Naive thymus-derived CD8-positive, alpha-beta T cell (primary cell): Measurements from ENCODE around the gene SORT1. TPM values are rescaled to one million over a fixed set of nuclear protein-coding genes. Genes with fewer than 3 reads are reported as not detected.
A peak's percentile ranks its signal among the peaks of the same experiment; 100 is the strongest.
"Not testable (repeated sequence)": the region's sequence is repeated elsewhere in the genome, so short reads cannot be mapped to it uniquely, and the experiment has no call there.

Experiments
- ATAC-seq, 2 donors: fragments of 150-1000 bp; cut with Tn5 transposase in 1 of 2; sonication (Bioruptor Pico), chemical (Tn5 transposase) in 1 of 2; 1 replicate in 1 of 2; 2 replicates in 1 of 2; pipeline ENCODE4 v1.10.0; 2021; ENCODE audit warnings: mild to moderate bottlenecking in 2 of 2, moderate library complexity in 2 of 2
- POLR2A ChIA-PET: fragments of 350-600 bp; sonication (Branson Sonifier 250); formaldehyde crosslinking; loops from one replicate; lab custom pipeline; 2021; ENCODE audit warnings: antibody characterized with exemption; lab: Charles Lee
- DNase-seq, 10 donors: peaks; one replicate each; pipeline versions ENCODE4 v3.0.0 to v3.0.0-alpha.2; 2020 to 2022
- H3K27ac Mint-ChIP-seq, 10 donors: one replicate each; pipeline ENCODE4 v1.8.0; 2020 to 2022; ENCODE audit warnings: mild to moderate bottlenecking in 10 of 10, mixed read lengths in 10 of 10, moderate library complexity in 4 of 10, inconsistent platforms in 1 of 10
- H3K27me3 Mint-ChIP-seq, 5 donors: one replicate each; pipeline ENCODE4 v1.8.0; 2021 to 2022; ENCODE audit warnings: mixed read lengths in 5 of 5
- H3K36me3 Mint-ChIP-seq, 3 donors: one replicate each; pipeline ENCODE4 v1.8.0; 2020 to 2022; ENCODE audit warnings: mixed read lengths in 3 of 3, mild to moderate bottlenecking in 2 of 3, inconsistent platforms in 1 of 3
- H3K4me1 Mint-ChIP-seq, 4 donors: one replicate each; pipeline ENCODE4 v1.8.0; 2021 to 2022; ENCODE audit warnings: mixed read lengths in 4 of 4
- H3K4me3 Mint-ChIP-seq, 10 donors: one replicate each; pipeline ENCODE4 v1.8.0; 2020 to 2022; ENCODE audit warnings: mild to moderate bottlenecking in 10 of 10, mixed read lengths in 10 of 10, moderate library complexity in 6 of 10, inconsistent platforms in 1 of 10
- H3K9me3 Mint-ChIP-seq, 9 donors: one replicate each; pipeline ENCODE4 v1.8.0; 2020 to 2022; ENCODE audit warnings: mixed read lengths in 9 of 9, mild to moderate bottlenecking in 3 of 9, inconsistent platforms in 1 of 9, moderate library complexity in 1 of 9
- polyA plus RNA-seq, 3 donors: library from polyadenylated mRNA; unstranded; fragments of 300-500 nt; fragmentation: Illumina TruSeq; gene quantifications; one replicate each; pipeline ENCODE4 v1.2.3, GENCODE V29; 2021
- total RNA-seq, 8 experiments: library from RNA in 2 of 8; stranded (reverse) in 2 of 8; gene quantifications; one replicate each; pipeline ENCODE4 v1.2.3 and lab custom pipeline; 2021 to 2026

SORT1 gene
- total RNA-seq (1 to 10 TPM; 2.2 to 2.5 TPM), polyA plus RNA-seq (1 to 10 TPM in 2 of 3 donors, under 1 TPM in 1; 0.43 to 1.6 (median 1.2) TPM), total RNA-seq (lab: John Stamatoyannopoulos, UW) (2.0 to 15.5 (median 4.1) reads per million in 6 experiments)

GRCh38 chr1:109397581-109398342, at the start of gene SORT1:
Gene SORT1, minus strand, starts transcription at chr1:109397918. Its CDS starts 26 bp downstream, at chr1:109397892.
- peaks cover 0 to 22% (median 0%) of the 10 kb centered on the region in 3 donors for H3K36me3 Mint-ChIP-seq

GRCh38 chr1:109445949-109446695, 48.4 kb upstream of the SORT1 start:
- H3K36me3 Mint-ChIP-seq, POLR2A ChIA-PET, H3K27ac Mint-ChIP-seq, H3K9me3 Mint-ChIP-seq, H3K4me1 Mint-ChIP-seq, H3K4me3 Mint-ChIP-seq, ATAC-seq, DNase-seq: not testable (repeated sequence)
- peaks cover 8 to 39% (median 23%) of the 10 kb centered on the region in 5 donors for H3K27me3 Mint-ChIP-seq

More at GRCh38 chr1:109397581-109398342, at the start of gene SORT1:
- peaks cover 18 to 41% (median 28%) of the 10 kb centered on the region in 5 donors for H3K27me3 Mint-ChIP-seq
- peak; percentile 97 to 99 for ATAC-seq
- DNase-seq = peak; percentile 46 to 86 (median 71)
- H3K9me3 Mint-ChIP-seq = no peaks in the 10 kb centered on the region
- peaks cover 5 to 27% (median 18%) of the 10 kb centered on the region in 4 donors for H3K4me1 Mint-ChIP-seq
- POLR2A ChIA-PET = interaction anchor here (0.6 to 2.3 kb wide), 7 partner anchors 12 to 184 kb away, joined by 3 to 11 read pairs (median 5); partner anchors contain the start of genes PSMA5, PSRC1 and SARS1
- H3K4me3 Mint-ChIP-seq = peak within 1 kb of the TSS; percentile 81 to 93 (median 90)
- H3K27ac Mint-ChIP-seq = peak within 1 kb of the TSS in 6 of 10 donors; percentile 9 to 82 (median 62)

- POLR2A ChIA-PET = no interaction called here
- ATAC-seq (no peak), DNase-seq (no peak)
- H3K9me3 Mint-ChIP-seq = no peaks in the 10 kb centered on the region
- no peaks in the 10 kb centered on the region for H3K4me1 Mint-ChIP-seq
- H3K27me3 Mint-ChIP-seq = peaks cover 5 to 21% (median 19%) of the 10 kb centered on the region in 5 donors
- H3K36me3 Mint-ChIP-seq = no peaks in the 10 kb centered on the region
- no peak overlapping the region for H3K4me3 Mint-ChIP-seq
- no peak overlapping the region for H3K27ac Mint-ChIP-seq
Observed at GRCh38 chr1:109444346-109444745, 46.6 kb upstream of the SORT1 start.

- H3K4me1 Mint-ChIP-seq = no peaks in the 10 kb centered on the region
- no peaks in the 10 kb centered on the region for H3K9me3 Mint-ChIP-seq
- no peak overlapping the region for H3K4me3 Mint-ChIP-seq
- no peaks in the 10 kb centered on the region for H3K36me3 Mint-ChIP-seq
- peaks cover 5 to 19% (median 18%) of the 10 kb centered on the region in 5 donors for H3K27me3 Mint-ChIP-seq
- H3K27ac Mint-ChIP-seq = no peak overlapping the region
- POLR2A ChIA-PET = no interaction called here
- ATAC-seq = no peak
- DNase-seq = no peak
Observed at GRCh38 chr1:109443476-109443875, 45.8 kb upstream of the SORT1 start.

- no peak for DNase-seq
- H3K36me3 Mint-ChIP-seq = no peaks in the 10 kb centered on the region
- H3K27me3 Mint-ChIP-seq = peaks cover 5 to 15% (median 9%) of the 10 kb centered on the region in 5 donors
- no peak overlapping the region for H3K27ac Mint-ChIP-seq
- H3K4me3 Mint-ChIP-seq = no peak overlapping the region
- POLR2A ChIA-PET = no interaction called here
- no peak for ATAC-seq
- no peaks in the 10 kb centered on the region for H3K4me1 Mint-ChIP-seq
- H3K9me3 Mint-ChIP-seq = no peaks in the 10 kb centered on the region
Observed at GRCh38 chr1:109441069-109441468, 43.4 kb upstream of the SORT1 start.

GRCh38 chr1:109438798-109439297, 41.1 kb upstream of the SORT1 start:
- DNase-seq = no peak
- peaks cover 0 to 3% (median 0%) of the 10 kb centered on the region in 4 donors for H3K4me1 Mint-ChIP-seq
- H3K36me3 Mint-ChIP-seq = peaks cover 0 to 4% (median 0%) of the 10 kb centered on the region in 3 donors
- no peak overlapping the region for H3K27ac Mint-ChIP-seq
- POLR2A ChIA-PET = no interaction called here
- H3K27me3 Mint-ChIP-seq = peaks cover 4 to 12% (median 9%) of the 10 kb centered on the region in 5 donors
- H3K9me3 Mint-ChIP-seq = peaks cover 0 to 3% (median 0%) of the 10 kb centered on the region in 9 donors
- no peak for ATAC-seq
- no peak overlapping the region for H3K4me3 Mint-ChIP-seq

GRCh38 chr1:109434484-109434883, 36.8 kb upstream of the SORT1 start:
- DNase-seq (no peak), ATAC-seq (no peak)
- Mint-ChIP-seq H3K9me3 (peaks cover 0 to 3% (median 0%) of the 10 kb centered on the region in 9 donors), H3K27me3 (peaks cover 4 to 12% (median 9%) of the 10 kb centered on the region in 5 donors), H3K4me1 (peaks cover 0 to 3% (median 0%) of the 10 kb centered on the region in 4 donors), H3K4me3 (no peak overlapping the region), H3K27ac (no peak overlapping the region), H3K36me3 (peaks cover 0 to 4% (median 0%) of the 10 kb centered on the region in 3 donors)
- POLR2A ChIA-PET = no interaction called here

GRCh38 chr1:109433322-109433721, 35.6 kb upstream of the SORT1 start:
- H3K4me3 Mint-ChIP-seq = no peak overlapping the region
- H3K36me3 Mint-ChIP-seq = peaks cover 0 to 4% (median 0%) of the 10 kb centered on the region in 3 donors
- H3K4me1 Mint-ChIP-seq = peaks cover 0 to 3% (median 0%) of the 10 kb centered on the region in 4 donors
- H3K27ac Mint-ChIP-seq = no peak overlapping the region
- no peak for DNase-seq
- H3K9me3 Mint-ChIP-seq = peaks cover 0 to 3% (median 0%) of the 10 kb centered on the region in 9 donors
- H3K27me3 Mint-ChIP-seq = peaks cover 4 to 12% (median 9%) of the 10 kb centered on the region in 5 donors
- no peak for ATAC-seq
- POLR2A ChIA-PET = no interaction called here

GRCh38 chr1:109432336-109432735, 34.6 kb upstream of the SORT1 start:
- peaks cover 0 to 3% (median 0%) of the 10 kb centered on the region in 9 donors for H3K9me3 Mint-ChIP-seq
- POLR2A ChIA-PET = interaction anchor here (0.5 kb wide), 1 partner anchor 117 kb away, joined by 3 read pairs; no protein-coding TSS in a partner anchor
- H3K27ac Mint-ChIP-seq = no peak overlapping the region
- peaks cover 1 to 5% (median 4%) of the 10 kb centered on the region in 4 donors for H3K4me1 Mint-ChIP-seq
- H3K36me3 Mint-ChIP-seq = peaks cover 0 to 4% (median 0%) of the 10 kb centered on the region in 3 donors
- ATAC-seq = no peak
- DNase-seq = no peak
- no peak overlapping the region for H3K4me3 Mint-ChIP-seq
- H3K27me3 Mint-ChIP-seq = peaks cover 4 to 12% (median 9%) of the 10 kb centered on the region in 5 donors

- H3K36me3 Mint-ChIP-seq = peaks cover 0 to 12% (median 0%) of the 10 kb centered on the region in 3 donors
- DNase-seq = no peak
- H3K4me1 Mint-ChIP-seq = peaks cover 21 to 40% (median 36%) of the 10 kb centered on the region in 4 donors
- no peak for ATAC-seq
- no peaks in the 10 kb centered on the region for H3K9me3 Mint-ChIP-seq
- peak overlapping the region; percentile 94 to 99 (median 97) for H3K4me3 Mint-ChIP-seq
- H3K27ac Mint-ChIP-seq = peak overlapping the region; percentile 77 to 99 (median 98)
- H3K27me3 Mint-ChIP-seq = no peaks in the 10 kb centered on the region
- POLR2A ChIA-PET = interaction anchor here (0.7 to 4.5 kb wide), 8 partner anchors 19 to 911 kb away, joined by 3 to 39 read pairs (median 6); partner anchors contain the start of genes AMIGO1, ATXN7L2 and GNAI3
Observed at GRCh38 chr1:109427171-109427467, 29.4 kb upstream of the SORT1 start.

GRCh38 chr1:109426281-109427170, 28.8 kb upstream of the SORT1 start, which contains the start of gene PSMA5:
Gene PSMA5, minus strand, starts transcription at chr1:109426448. Its CDS starts 118 bp downstream, at chr1:109426330.
- Mint-ChIP-seq H3K27ac (peak within 1 kb of the TSS; percentile 77 to 99 (median 98)), H3K4me1 (peaks cover 24 to 43% (median 40%) of the 10 kb centered on the region in 4 donors), H3K36me3 (peaks cover 0 to 17% (median 0%) of the 10 kb centered on the region in 3 donors), H3K27me3 (no peaks in the 10 kb centered on the region), H3K9me3 (no peaks in the 10 kb centered on the region), H3K4me3 (peak within 1 kb of the TSS; percentile 94 to 99 (median 97))
- ATAC-seq (peak; percentile 91 to 92), DNase-seq (peak; percentile 78 to 98 (median 94))
- POLR2A ChIA-PET = interaction anchor here (0.7 to 4.5 kb wide), 20 partner anchors 14 to 912 kb away, joined by 3 to 39 read pairs (median 4); partner anchors contain the start of genes AMIGO1, ATXN7L2, CYB561D1 and GNAI3
